OCI-LY7 (cell line): Measurements from ENCODE around the gene KCNAB3. TPM values are rescaled to one million over a fixed set of nuclear protein-coding genes. Genes with fewer than 3 reads are reported as not detected.

Source experiments
- BruUV-seq: library from RNA; stranded (reverse); fragments of 400-500 nt; replicated peaks from 2 replicates; lab custom pipeline; 2021; lab: Mats Ljungman, UMichigan
- CTCF ChIA-PET: fragments of 300-600 bp; sonication (Branson Sonifier 250); formaldehyde crosslinking; loops from one replicate; lab custom pipeline; 2022; ENCODE audit warnings: antibody characterized with exemption; ENCODE audit not compliant: unreplicated experiment; lab: Charles Lee
- POLR2A ChIA-PET: fragments of 300-600 bp; sonication (Branson Sonifier 250); formaldehyde crosslinking; loops from one replicate; lab custom pipeline; 2022; ENCODE audit warnings: antibody characterized with exemption; lab: Charles Lee
- DNase-seq: peaks from one replicate; pipeline ENCODE4 v3.0.0-alpha.2; 2015; ENCODE audit warnings: low spot score
- H2AFZ ChIP-seq: fragments of 200-600 bp; sonication (generic), shearing (Covaris generic); 2 replicates; pipeline ENCODE4 v1.6.1; 2014; ENCODE audit warnings: mild to moderate bottlenecking, antibody characterized with exemption, low read length, moderate library complexity
- H3K27ac ChIP-seq: fragments of 200-600 bp; sonication (generic); 2 replicates; pipeline ENCODE4 v1.5.1; 2014; ENCODE audit warnings: mixed run types, low read depth, mild to moderate bottlenecking, moderate library complexity, low read length, inconsistent platforms; ENCODE audit not compliant: poor library complexity, severe bottlenecking
- H3K36me3 ChIP-seq: fragments of 200-600 bp; sonication (generic); 2 replicates; pipeline ENCODE4 v1.6.1; 2014; ENCODE audit warnings: mild to moderate bottlenecking, antibody characterized with exemption, low read length, moderate library complexity, mixed read lengths; ENCODE audit not compliant: insufficient read depth
- H3K4me1 ChIP-seq: fragments of 200-600 bp; sonication (generic); 2 replicates; pipeline ENCODE4 v1.5.1; 2014; ENCODE audit warnings: mild to moderate bottlenecking, low read length; ENCODE audit not compliant: insufficient read depth, poor library complexity, severe bottlenecking
- H3K4me2 ChIP-seq: fragments of 200-600 bp; sonication (generic); 2 replicates; pipeline ENCODE4 v1.6.1; 2014; ENCODE audit warnings: mild to moderate bottlenecking, low read length
- H3K4me3 ChIP-seq: fragments of 200-600 bp; sonication (generic); 2 replicates; pipeline ENCODE4 v1.5.1; 2014; ENCODE audit warnings: mild to moderate bottlenecking, low read depth, low read length; ENCODE audit not compliant: poor library complexity, severe bottlenecking
- H3K79me2 ChIP-seq: fragments of 200-600 bp; sonication (generic); 2 replicates; pipeline ENCODE4 v1.6.1; 2016; ENCODE audit warnings: low read depth, mild to moderate bottlenecking, low read length, moderate library complexity, mixed read lengths; ENCODE audit not compliant: insufficient read depth
- H3K9me2 ChIP-seq: fragments of 200-600 bp; sonication (generic); 2 replicates; pipeline ENCODE4 v1.6.1; 2016; ENCODE audit warnings: mild to moderate bottlenecking, low read length, mixed read lengths; ENCODE audit not compliant: insufficient read depth
- H3K9me3 ChIP-seq: fragments of 200-600 bp; sonication (generic); 2 replicates; pipeline ENCODE4 v1.6.1; 2014; ENCODE audit warnings: mild to moderate bottlenecking, mixed run types, low read length, mixed read lengths
- H4K20me1 ChIP-seq: fragments of 200-600 bp; sonication (generic); 2 replicates; pipeline ENCODE4 v1.6.1; 2014; ENCODE audit warnings: mild to moderate bottlenecking, antibody characterized with exemption, low read length, moderate library complexity, mixed read lengths; ENCODE audit not compliant: insufficient read depth
- CTCF ChIP-seq: fragments of 200-600 bp; sonication (generic); conservative IDR thresholded peaks from 2 replicates; pipeline ENCODE4 v1.5.1; 2014; ENCODE audit warnings: mild to moderate bottlenecking, antibody characterized with exemption, low read length, moderate library complexity, mixed read lengths
- EZH2phosphoT487 ChIP-seq: fragments of 200-600 bp; sonication (generic); IDR thresholded peaks from 2 replicates; pipeline ENCODE4 v1.6.1; 2018; ENCODE audit warnings: low read depth, borderline replicate concordance, mild to moderate bottlenecking, mixed run types, antibody characterized with exemption, low read length, moderate library complexity, mixed read lengths
- intact Hi-C: fragments of 100-400 bp; cut with micrococcal nuclease; formaldehyde crosslinking; loops from one replicate; pipeline ENCODE4 v1.10.0; 2022; ENCODE audit not compliant: unreplicated experiment
- total RNA-seq, 2 experiments: library from RNA; depleted of rRNA in 1 of 2; stranded (reverse); fragments of >200 nt in 1 of 2; shearing (Covaris generic) in 1 of 2; gene quantifications; 2 replicates each; pipeline ENCODE4 v1.2.3, GENCODE V29; 2014 to 2022

Gene KCNAB3
- total RNA-seq, 2 experiments from 2014 or later: 4.3 to 14.3 TPM

GRCh38 chr17:7893187-7893880 lies 36.3 kb downstream of the KCNAB3 start:
- Histone ChIP-seq H2AFZ (no peak overlapping the region), H3K36me3 (peaks cover 79% of the 10 kb centered on the region), H3K79me2 (peaks cover 13% of the 10 kb centered on the region; the same call in 1 of the 2 replicates), H3K4me2 (no peak overlapping the region), H4K20me1 (0 out of 2 replicates have a peak, but pooled peaks cover 3% of the 10 kb centered on the region), H3K27ac (no peak overlapping the region), H3K4me1 (peaks cover 10% of the 10 kb centered on the region), H3K4me3 (no peak overlapping the region), H3K9me3 (no peaks in the 10 kb centered on the region), H3K9me2 (no peaks in the 10 kb centered on the region)
- no peak for DNase-seq
- POLR2A ChIA-PET: no interaction called here
- CTCF ChIA-PET: no interaction called here
- TF ChIP-seq CTCF: no peak
- TF ChIP-seq EZH2phosphoT487: no peak
- intact Hi-C loops: no loop called here
- BruUV-seq: no TSS peak

GRCh38 chr17:7889166-7889955 lies 40.3 kb downstream of the KCNAB3 start:
- H3K79me2 ChIP-seq: peaks cover 40% of the 10 kb centered on the region
- DNase-seq: no peak
- CTCF ChIA-PET: no interaction called here

More at GRCh38 chr17:7889166-7889955, 40.3 kb downstream of the KCNAB3 start:
- Histone ChIP-seq H3K27ac (no peak overlapping the region), H3K9me2 (no peaks in the 10 kb centered on the region), H3K36me3 (peaks cover 46% of the 10 kb centered on the region), H3K4me1 (peaks cover 17% of the 10 kb centered on the region), H4K20me1 (0 out of 2 replicates have a peak, but pooled peaks cover 5% of the 10 kb centered on the region), H2AFZ (no peak overlapping the region), H3K9me3 (no peaks in the 10 kb centered on the region), H3K4me2 (peak overlapping the region; percentile 97; the same call in 1 of the 2 replicates), H3K4me3 (no peak overlapping the region)
- intact Hi-C loops: loop anchor here (5.0 kb wide), 1 partner anchor 228 kb away; the partner anchor contains the start of gene ALOXE3
- BruUV-seq: no TSS peak
- TF ChIP-seq CTCF (no peak), EZH2phosphoT487 (no peak)
- POLR2A ChIA-PET: no interaction called here
